ENCODE data around the gene CADPS2. TPM values are rescaled to one million over a fixed set of nuclear protein-coding genes. Genes with fewer than 3 reads are reported as not detected.

The CADPS2 gene
- total and polyA plus RNA-seq, 2 donors (not counting 3 experiments of a cell fraction or from before 2014, with no cell fraction given): 9.5 to 22.6 TPM

DNA sequence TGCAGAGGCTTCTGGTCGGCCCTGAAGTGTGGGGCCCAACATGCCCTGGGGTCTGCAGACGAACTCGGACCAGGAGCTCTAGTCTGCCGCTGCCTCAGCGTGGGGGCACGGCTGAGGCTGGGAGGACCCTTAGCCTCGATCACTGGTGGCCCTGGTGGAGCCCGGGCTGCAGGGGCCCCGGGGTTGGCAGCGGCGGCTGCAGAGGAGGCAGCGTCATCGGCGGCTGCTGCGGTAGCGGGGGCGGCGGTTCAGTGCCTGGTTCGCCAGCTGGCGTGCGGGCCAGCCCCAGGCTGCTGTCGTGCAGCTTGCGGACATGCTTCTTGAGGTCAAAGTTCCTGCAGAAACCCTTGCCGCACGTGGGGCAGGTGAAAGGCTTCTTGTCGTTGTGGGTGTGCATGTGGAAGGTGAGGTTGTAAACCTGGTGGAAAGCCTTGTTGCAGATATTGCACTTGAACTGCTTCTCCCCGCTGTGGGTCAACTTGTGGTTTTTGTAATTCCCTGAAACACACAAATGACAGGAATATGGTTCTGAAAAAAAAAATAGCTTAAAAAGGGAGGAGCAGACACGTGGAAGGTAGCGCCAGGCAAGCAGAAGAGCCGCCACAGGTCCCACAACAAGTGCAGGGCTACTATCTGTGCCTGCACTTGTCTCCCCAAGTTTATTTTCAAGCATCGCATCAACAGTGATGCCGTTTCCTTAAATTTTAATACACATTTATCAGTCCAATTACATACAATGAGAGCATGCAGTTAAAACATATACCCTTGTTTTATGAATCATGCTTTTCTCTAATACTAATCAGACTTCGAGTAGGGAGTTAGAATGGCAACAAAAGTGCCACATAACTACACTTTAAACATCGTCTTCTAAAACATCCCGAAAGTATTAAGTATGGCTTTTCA lies 584.2 kb downstream of the CADPS2 start:
- Histone ChIP-seq H3K4me2 (ENCODE audit: insufficient read depth, low read length) (no peak overlapping the region), H2AFZ (ENCODE audit: low read depth, low read length) (no peak overlapping the region), H3K79me2 (ENCODE audit: control insufficient read depth, insufficient read depth, low read length) (no peaks in the 10 kb centered on the region), H3K27me3 (ENCODE audit: control insufficient read depth in 2 of 2, insufficient read depth in 2 of 2, low read length in 2 of 2) (peaks cover 90 to 100% of the 10 kb centered on the region in 2 experiments), H3K36me3 (ENCODE audit: control insufficient read depth in 2 of 2, extremely low read depth in 1 of 2, insufficient read depth in 2 of 2, low read length in 2 of 2) (no peaks in the 10 kb centered on the region), H3K4me1 (ENCODE audit: control insufficient read depth, extremely low read depth, insufficient read depth, low read length) (peaks cover 14% of the 10 kb centered on the region), H3K9ac (replicated peaks; ENCODE audit: extremely low read depth, insufficient read depth, low read length) (no peak overlapping the region), H3K9me1 (replicated peaks; ENCODE audit: control insufficient read depth, extremely low read depth, insufficient read depth, low read length) (no peaks in the 10 kb centered on the region), H4K20me1 (replicated peaks; ENCODE audit: control insufficient read depth, extremely low read depth, insufficient read depth, low read length) (no peaks in the 10 kb centered on the region), H3K4me3 (replicated peaks in 1 of 3; ENCODE audit: insufficient read depth in 1 of 3, low read depth in 1 of 3, low read length in 3 of 3) (no peak overlapping the region), H3K9me3 (replicated peaks; ENCODE audit: control insufficient read depth, insufficient read depth, low read length) (no peaks in the 10 kb centered on the region), H3K27ac (ENCODE audit: insufficient read depth, low read depth, low read length) (no peak overlapping the region)
- CTCF ChIA-PET: interaction anchor here (1.3 kb wide), 1 partner anchor 10 kb away, joined by 3 read pairs; no protein-coding TSS in a partner anchor
- intact Hi-C loops (cut with micrococcal nuclease) (no loop called here), dilution Hi-C loops (cut with MboI; ENCODE audit: extremely low pct_ligation_motif_present, low sequenced_read_pairs) (no loop called here)
- BruUV-seq (replicated peaks): no TSS peak
- TF ChIP-seq POLR2A (IDR thresholded peaks at IDR 0.05; ENCODE audit: low read depth, low read length) (no peak), EZH2 (IDR thresholded peaks at IDR 0.05; ENCODE audit: borderline replicate concordance, low read depth, low read length, severe bottlenecking) (peak; percentile 83)
- FAIRE-seq: no peak
- no peak for DNase-seq (ENCODE audit: low read depth, low spot score)
- POLR2A ChIA-PET: no interaction called here

DNA sequence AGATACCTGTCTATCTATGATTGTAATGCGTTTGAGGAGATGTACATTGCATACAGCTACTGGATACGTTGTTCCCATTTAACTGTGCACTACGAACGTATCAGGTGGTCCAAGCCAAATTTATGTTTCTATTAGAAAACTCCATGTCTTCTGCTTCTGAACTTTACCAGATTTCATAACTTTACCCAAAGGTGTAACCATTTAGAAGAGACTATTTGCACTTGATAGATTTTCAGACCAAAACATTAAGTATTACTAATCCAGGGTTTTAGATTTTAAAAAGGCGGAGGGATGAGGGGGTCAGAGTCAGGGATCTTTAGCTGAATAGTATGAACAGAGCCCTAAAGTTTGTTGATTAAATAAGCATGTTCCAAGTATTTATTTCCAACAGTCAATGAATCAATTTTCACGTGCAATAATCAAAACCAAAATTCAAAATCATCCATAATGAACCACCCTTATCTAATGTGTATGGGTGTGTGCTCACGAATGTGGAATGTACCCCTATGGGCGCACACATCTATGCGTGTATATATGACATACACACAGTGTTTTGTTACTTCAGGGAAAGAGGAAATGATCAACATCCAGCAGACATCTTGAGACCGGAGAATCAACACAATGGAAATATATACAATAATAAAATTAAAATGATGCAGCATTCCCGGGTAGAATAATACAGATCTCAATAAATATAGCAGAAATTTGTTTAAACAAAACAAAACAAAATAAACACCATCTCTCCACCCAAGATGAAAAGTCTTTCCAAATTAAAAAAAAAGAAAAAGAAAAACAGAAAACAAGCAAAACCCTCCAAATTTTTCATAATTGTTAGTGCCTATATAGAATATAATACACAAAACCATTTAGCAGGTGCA lies 585.1 kb downstream of the CADPS2 start:
- no peaks in the 10 kb centered on the region for H3K9me3 ChIP-seq (replicated peaks; ENCODE audit: control insufficient read depth, insufficient read depth, low read length)
- dilution Hi-C loops (cut with MboI; ENCODE audit: extremely low pct_ligation_motif_present, low sequenced_read_pairs): no loop called here
- peaks cover 14% of the 10 kb centered on the region for H3K4me1 ChIP-seq (ENCODE audit: control insufficient read depth, extremely low read depth, insufficient read depth, low read length)
- H4K20me1 ChIP-seq (replicated peaks; ENCODE audit: control insufficient read depth, extremely low read depth, insufficient read depth, low read length): no peaks in the 10 kb centered on the region
- no peak overlapping the region for H3K4me2 ChIP-seq (ENCODE audit: insufficient read depth, low read length)
- intact Hi-C loops (cut with micrococcal nuclease): no loop called here
- peaks cover 82 to 98% of the 10 kb centered on the region in 2 experiments for H3K27me3 ChIP-seq (ENCODE audit: control insufficient read depth in 2 of 2, insufficient read depth in 2 of 2, low read length in 2 of 2)
- H3K27ac ChIP-seq (ENCODE audit: insufficient read depth, low read depth, low read length): no peak overlapping the region
- no TSS peak for BruUV-seq (replicated peaks)
- no peak overlapping the region for H2AFZ ChIP-seq (ENCODE audit: low read depth, low read length)
- no peak overlapping the region for H3K4me3 ChIP-seq (replicated peaks in 1 of 3; ENCODE audit: insufficient read depth in 1 of 3, low read depth in 1 of 3, low read length in 3 of 3)
- no peaks in the 10 kb centered on the region for H3K79me2 ChIP-seq (ENCODE audit: control insufficient read depth, insufficient read depth, low read length)
- no peaks in the 10 kb centered on the region for H3K36me3 ChIP-seq (ENCODE audit: control insufficient read depth in 2 of 2, extremely low read depth in 1 of 2, insufficient read depth in 2 of 2, low read length in 2 of 2)
- POLR2A ChIA-PET: no interaction called here
- DNase-seq (ENCODE audit: low read depth, low spot score) (no peak), FAIRE-seq (no peak)
- no peak for TF ChIP-seq MYC (IDR thresholded peaks at IDR 0.05; ENCODE audit: low read depth, low read length)
- TF ChIP-seq POLR2AphosphoS5 (IDR thresholded peaks at IDR 0.05; ENCODE audit: insufficient read depth, low read depth, low read length): no peak
- TF ChIP-seq EZH2 (IDR thresholded peaks at IDR 0.05; ENCODE audit: borderline replicate concordance, low read depth, low read length, severe bottlenecking): no peak
- TF ChIP-seq MAX (IDR thresholded peaks at IDR 0.05; ENCODE audit: insufficient read depth, insufficient read length): no peak
- TF ChIP-seq CTCF (IDR thresholded peaks at IDR 0.05; ENCODE audit: extremely low read depth in 1 of 2, insufficient read depth in 1 of 2, low read depth in 1 of 2, low read length in 2 of 2): no peak
- TF ChIP-seq FOS (IDR thresholded peaks at IDR 0.05; ENCODE audit: borderline replicate concordance, insufficient read depth, low read length): no peak
- no peak for TF ChIP-seq JUN (IDR thresholded peaks at IDR 0.05; ENCODE audit: borderline replicate concordance, insufficient read depth, insufficient read length, low read depth)
- no peak for TF ChIP-seq POLR2A (IDR thresholded peaks at IDR 0.05; ENCODE audit: low read depth, low read length)
- TF ChIP-seq GATA2 (IDR thresholded peaks at IDR 0.05; ENCODE audit: insufficient read depth, insufficient read length, low read depth, low read length): no peak
- no peak overlapping the region for H3K9ac ChIP-seq (replicated peaks; ENCODE audit: extremely low read depth, insufficient read depth, low read length)
- no peaks in the 10 kb centered on the region for H3K9me1 ChIP-seq (replicated peaks; ENCODE audit: control insufficient read depth, extremely low read depth, insufficient read depth, low read length)
- CTCF ChIA-PET: no interaction called here
